Measurements from ENCODE around the gene MEGF11. TPM values are rescaled to one million over a fixed set of nuclear protein-coding genes. Genes with fewer than 3 reads are reported as not detected.

MEGF11 gene
- total RNA-seq, 2 donors from 2014 or later, result not detected

GRCh38 chr15:66098022-66098363 lies 155.6 kb downstream of the MEGF11 start:
- Mint-ChIP-seq H3K4me1 (peaks cover 3% of the 10 kb centered on the region), H3K27me3 (peaks cover 25% of the 10 kb centered on the region), H3K27ac (no peak overlapping the region), H3K4me3 (no peak overlapping the region), H3K36me3 (ENCODE audit: low read depth) (peaks cover 3% of the 10 kb centered on the region)
- DNase-seq (no peak), ATAC-seq (no peak)
- no peaks in the 10 kb centered on the region for H3K9me3 ChIP-seq (ENCODE audit: control insufficient read depth, low read length, poor library complexity, severe bottlenecking)

- no peak for ATAC-seq
- peaks cover 3% of the 10 kb centered on the region for H3K4me1 Mint-ChIP-seq
- no peak for DNase-seq
- no peaks in the 10 kb centered on the region for H3K9me3 ChIP-seq (ENCODE audit: control insufficient read depth, low read length, poor library complexity, severe bottlenecking)
- no peak overlapping the region for H3K27ac Mint-ChIP-seq
- H3K36me3 Mint-ChIP-seq (ENCODE audit: low read depth), result peaks cover 3% of the 10 kb centered on the region
- peaks cover 27% of the 10 kb centered on the region for H3K27me3 Mint-ChIP-seq
- H3K4me3 Mint-ChIP-seq, result no peak overlapping the region
Measured at GRCh38 chr15:66097151-66098021, 156.2 kb downstream of the MEGF11 start.

- Mint-ChIP-seq H3K4me1 (peaks cover 3% of the 10 kb centered on the region), H3K36me3 (ENCODE audit: low read depth) (peaks cover 3% of the 10 kb centered on the region), H3K4me3 (no peak overlapping the region), H3K27me3 (peaks cover 30% of the 10 kb centered on the region), H3K27ac (peak overlapping the region; percentile 41)
- no peak for ATAC-seq
- DNase-seq, result no peak
- no peaks in the 10 kb centered on the region for H3K9me3 ChIP-seq (ENCODE audit: control insufficient read depth, low read length, poor library complexity, severe bottlenecking)
Measured at GRCh38 chr15:66096688-66097058, 156.9 kb downstream of the MEGF11 start.

GRCh38 chr15:66095871-66096687 lies 157.5 kb downstream of the MEGF11 start:
- ATAC-seq (no peak), DNase-seq (no peak)
- no peaks in the 10 kb centered on the region for H3K9me3 ChIP-seq (ENCODE audit: control insufficient read depth, low read length, poor library complexity, severe bottlenecking)
- peaks cover 34% of the 10 kb centered on the region for H3K27me3 Mint-ChIP-seq
- no peaks in the 10 kb centered on the region for H3K36me3 Mint-ChIP-seq (ENCODE audit: low read depth)
- H3K4me3 Mint-ChIP-seq, result no peak overlapping the region
- H3K27ac Mint-ChIP-seq, result peak overlapping the region; percentile 41
- peaks cover 3% of the 10 kb centered on the region for H3K4me1 Mint-ChIP-seq

GRCh38 chr15:66094331-66094730 lies 159.2 kb downstream of the MEGF11 start:
- H3K9me3 ChIP-seq (ENCODE audit: control insufficient read depth, low read length, poor library complexity, severe bottlenecking), result no peaks in the 10 kb centered on the region
- Mint-ChIP-seq H3K36me3 (ENCODE audit: low read depth) (no peaks in the 10 kb centered on the region), H3K27ac (no peak overlapping the region), H3K4me3 (no peak overlapping the region), H3K4me1 (peaks cover 3% of the 10 kb centered on the region), H3K27me3 (peaks cover 30% of the 10 kb centered on the region)
- ATAC-seq (no peak), DNase-seq (no peak)

- no peak overlapping the region for H3K27ac Mint-ChIP-seq
- no peak for ATAC-seq
Measured at GRCh38 chr15:66092053-66093016, 161.2 kb downstream of the MEGF11 start.

GRCh38 chr15:66089509-66089908 lies 164.0 kb downstream of the MEGF11 start:
- Mint-ChIP-seq H3K4me3 (no peak overlapping the region), H3K36me3 (ENCODE audit: low read depth) (no peaks in the 10 kb centered on the region), H3K27me3 (peaks cover 47% of the 10 kb centered on the region), H3K27ac (no peak overlapping the region), H3K4me1 (peaks cover 3% of the 10 kb centered on the region)
- H3K9me3 ChIP-seq (ENCODE audit: control insufficient read depth, low read length, poor library complexity, severe bottlenecking), result no peaks in the 10 kb centered on the region
- DNase-seq (no peak), ATAC-seq (no peak)

More at GRCh38 chr15:66092053-66093016, 161.2 kb downstream of the MEGF11 start:
- DNase-seq, result no peak
- H3K36me3 Mint-ChIP-seq (ENCODE audit: low read depth), result no peaks in the 10 kb centered on the region
- no peaks in the 10 kb centered on the region for H3K9me3 ChIP-seq (ENCODE audit: control insufficient read depth, low read length, poor library complexity, severe bottlenecking)
- peaks cover 36% of the 10 kb centered on the region for H3K27me3 Mint-ChIP-seq
- no peak overlapping the region for H3K4me3 Mint-ChIP-seq
- peaks cover 3% of the 10 kb centered on the region for H3K4me1 Mint-ChIP-seq

- DNase-seq (no peak), ATAC-seq (no peak)
- no peak overlapping the region for H3K27ac Mint-ChIP-seq
- H3K4me1 Mint-ChIP-seq, result peaks cover 2% of the 10 kb centered on the region
- no peaks in the 10 kb centered on the region for H3K36me3 Mint-ChIP-seq (ENCODE audit: low read depth)
- no peaks in the 10 kb centered on the region for H3K9me3 ChIP-seq (ENCODE audit: control insufficient read depth, low read length, poor library complexity, severe bottlenecking)
- H3K4me3 Mint-ChIP-seq, result no peak overlapping the region
- peaks cover 46% of the 10 kb centered on the region for H3K27me3 Mint-ChIP-seq
Measured at GRCh38 chr15:66089049-66089448, 164.5 kb downstream of the MEGF11 start.

GRCh38 chr15:66085128-66085527 lies 168.4 kb downstream of the MEGF11 start:
- no peak overlapping the region for H3K4me3 Mint-ChIP-seq
- ATAC-seq (no peak), DNase-seq (no peak)
- no peaks in the 10 kb centered on the region for H3K9me3 ChIP-seq (ENCODE audit: control insufficient read depth, low read length, poor library complexity, severe bottlenecking)
- H3K27ac Mint-ChIP-seq, result no peak overlapping the region
- no peaks in the 10 kb centered on the region for H3K4me1 Mint-ChIP-seq
- H3K36me3 Mint-ChIP-seq (ENCODE audit: low read depth), result no peaks in the 10 kb centered on the region
- H3K27me3 Mint-ChIP-seq, result peaks cover 41% of the 10 kb centered on the region

- Mint-ChIP-seq H3K27me3 (peaks cover 41% of the 10 kb centered on the region), H3K4me3 (no peak overlapping the region), H3K27ac (no peak overlapping the region), H3K36me3 (ENCODE audit: low read depth) (no peaks in the 10 kb centered on the region), H3K4me1 (no peaks in the 10 kb centered on the region)
- H3K9me3 ChIP-seq (ENCODE audit: control insufficient read depth, low read length, poor library complexity, severe bottlenecking), result no peaks in the 10 kb centered on the region
- DNase-seq, result no peak
- ATAC-seq, result no peak
Measured at GRCh38 chr15:66084704-66085103, 168.8 kb downstream of the MEGF11 start.

- Mint-ChIP-seq H3K27me3 (peaks cover 30% of the 10 kb centered on the region), H3K4me1 (no peaks in the 10 kb centered on the region), H3K4me3 (no peak overlapping the region), H3K27ac (no peak overlapping the region), H3K36me3 (ENCODE audit: low read depth) (peaks cover 5% of the 10 kb centered on the region)
- no peaks in the 10 kb centered on the region for H3K9me3 ChIP-seq (ENCODE audit: control insufficient read depth, low read length, poor library complexity, severe bottlenecking)
- no peak for ATAC-seq
- DNase-seq, result no peak
Measured at GRCh38 chr15:66080717-66081398, 172.7 kb downstream of the MEGF11 start.

- no peak overlapping the region for H3K27ac Mint-ChIP-seq
- H3K9me3 ChIP-seq (ENCODE audit: control insufficient read depth, low read length, poor library complexity, severe bottlenecking), result no peaks in the 10 kb centered on the region
- H3K36me3 Mint-ChIP-seq (ENCODE audit: low read depth), result peaks cover 5% of the 10 kb centered on the region
- DNase-seq (no peak), ATAC-seq (no peak)
- H3K4me1 Mint-ChIP-seq, result no peaks in the 10 kb centered on the region
- no peak overlapping the region for H3K4me3 Mint-ChIP-seq
- H3K27me3 Mint-ChIP-seq, result peaks cover 45% of the 10 kb centered on the region
Measured at GRCh38 chr15:66078929-66079275, 174.6 kb downstream of the MEGF11 start.

Data from T-helper 17 cell (primary cell).